Peyer's patch (tissue), 4 donors: Measurements from ENCODE around the gene NCOA3. TPM values are rescaled to one million over a fixed set of nuclear protein-coding genes. Genes with fewer than 3 reads are reported as not detected.
A peak's percentile ranks its signal among the peaks of the same experiment; 100 is the strongest.

Experiments used
- DNase-seq, 3 donors: peaks; one replicate each; pipeline ENCODE4 v3.0.0-alpha.2; 2017 to 2019
- H3K27ac ChIP-seq, 4 donors: fragments of 200-600 bp; sonication (generic); one replicate each; pipeline ENCODE4 v1.5.1; 2016 to 2019
- H3K27me3 ChIP-seq, 2 donors: fragments of 200-600 bp; sonication (generic); one replicate each; pipeline ENCODE4 v1.5.1; 2019
- H3K36me3 ChIP-seq, 3 donors: fragments of 200-600 bp; sonication (generic); one replicate each; pipeline ENCODE4 v1.5.1; 2016 to 2019
- H3K4me1 ChIP-seq, 4 donors: fragments of 200-600 bp; sonication (generic); one replicate each; pipeline ENCODE4 v1.5.1; 2016 to 2019
- H3K4me3 ChIP-seq, 4 donors: fragments of 200-600 bp; sonication (generic); 1 replicate in 3 of 4; 2 replicates in 1 of 4; pipeline ENCODE4 v1.5.1; 2016 to 2019; ENCODE audit warnings: mild to moderate bottlenecking in 1 of 4
- H3K9me3 ChIP-seq, 4 donors: fragments of 200-600 bp; sonication (generic); one replicate each; pipeline ENCODE4 v1.5.1; 2016 to 2019; ENCODE audit warnings: mild to moderate bottlenecking in 1 of 4
- CTCF ChIP-seq, 6 experiments: fragments of 450-650 bp in 4 of 6; fragments of 200-600 bp in 2 of 6; sonication (generic) in 1 of 6; IDR thresholded peaks; one replicate each; pipeline ENCODE4 v1.5.1; 2017 to 2019; ENCODE audit warnings: antibody characterized with exemption in 6 of 6, mild to moderate bottlenecking in 3 of 6, moderate library complexity in 1 of 6
- POLR2A ChIP-seq, 2 donors: fragments of 450-650 bp; IDR thresholded peaks; one replicate each; pipeline ENCODE4 v1.5.1; 2017; ENCODE audit warnings: antibody characterized with exemption in 2 of 2, mild to moderate bottlenecking in 2 of 2, moderate library complexity in 2 of 2
- total RNA-seq, 4 donors: library from RNA; depleted of rRNA; stranded (reverse); fragments of >200 nt; gene quantifications; one replicate each; pipeline ENCODE4 v1.1.0, GENCODE V29; 2016

NCOA3 gene
- total RNA-seq, 4 donors from 2014 or later = 17.9 to 99.9 (median 26.6) TPM

GRCh38 chr20:47568837-47569410 lies 67.2 kb downstream of the NCOA3 start:
- TF ChIP-seq CTCF (IDR thresholded peaks at IDR 0.05) (no peak), POLR2A (IDR thresholded peaks at IDR 0.05) (no peak)
- no peak overlapping the region for H3K4me3 ChIP-seq
- H3K4me1 ChIP-seq = peaks cover 0 to 26% (median 8%) of the 10 kb centered on the region in 4 donors
- H3K9me3 ChIP-seq = peaks cover 0 to 5% (median 0%) of the 10 kb centered on the region in 4 donors
- H3K27me3 ChIP-seq = no peaks in the 10 kb centered on the region
- no peaks in the 10 kb centered on the region for H3K36me3 ChIP-seq
- DNase-seq = no peak
- no peak overlapping the region for H3K27ac ChIP-seq

- H3K4me1 ChIP-seq = peaks cover 0 to 42% (median 16%) of the 10 kb centered on the region in 4 donors
Observed at GRCh38 chr20:47571426-47571825, 69.7 kb downstream of the NCOA3 start.

GRCh38 chr20:47572105-47572729 lies 70.5 kb downstream of the NCOA3 start:
- TF ChIP-seq CTCF (IDR thresholded peaks at IDR 0.05) (no peak), POLR2A (IDR thresholded peaks at IDR 0.05) (no peak)
- Histone ChIP-seq H3K4me1 (peaks cover 0 to 48% (median 17%) of the 10 kb centered on the region in 4 donors), H3K36me3 (no peaks in the 10 kb centered on the region), H3K27me3 (no peaks in the 10 kb centered on the region), H3K9me3 (peaks cover 0 to 5% (median 0%) of the 10 kb centered on the region in 4 donors), H3K27ac (peak overlapping the region in 1 of 4 donors; percentile 17), H3K4me3 (no peak overlapping the region)
- DNase-seq = no peak

More at GRCh38 chr20:47571426-47571825, 69.7 kb downstream of the NCOA3 start:
- Histone ChIP-seq H3K27ac (no peak overlapping the region), H3K36me3 (no peaks in the 10 kb centered on the region), H3K27me3 (no peaks in the 10 kb centered on the region), H3K9me3 (peaks cover 0 to 5% (median 0%) of the 10 kb centered on the region in 4 donors), H3K4me3 (no peak overlapping the region)
- DNase-seq = no peak
- no peak for TF ChIP-seq CTCF (IDR thresholded peaks at IDR 0.05)
- TF ChIP-seq POLR2A (IDR thresholded peaks at IDR 0.05) = no peak

GRCh38 chr20:47573559-47573958 lies 71.9 kb downstream of the NCOA3 start:
- Histone ChIP-seq H3K27ac (peak overlapping the region in 1 of 4 donors; percentile 27), H3K4me1 (peaks cover 0 to 48% (median 12%) of the 10 kb centered on the region in 4 donors), H3K27me3 (no peaks in the 10 kb centered on the region), H3K9me3 (peaks cover 0 to 5% (median 0%) of the 10 kb centered on the region in 4 donors), H3K36me3 (no peaks in the 10 kb centered on the region), H3K4me3 (no peak overlapping the region)
- TF ChIP-seq CTCF (IDR thresholded peaks at IDR 0.05) = no peak
- TF ChIP-seq POLR2A (IDR thresholded peaks at IDR 0.05) = no peak
- no peak for DNase-seq

GRCh38 chr20:47574616-47575364 lies 73.1 kb downstream of the NCOA3 start:
- Histone ChIP-seq H3K27ac (peak overlapping the region in 2 of 4 donors; percentile 46 to 65), H3K4me1 (peaks cover 0 to 52% (median 12%) of the 10 kb centered on the region in 4 donors), H3K9me3 (peaks cover 0 to 5% (median 0%) of the 10 kb centered on the region in 4 donors), H3K36me3 (no peaks in the 10 kb centered on the region), H3K4me3 (no peak overlapping the region), H3K27me3 (no peaks in the 10 kb centered on the region)
- DNase-seq = no peak
- TF ChIP-seq POLR2A (IDR thresholded peaks at IDR 0.05) (no peak), CTCF (IDR thresholded peaks at IDR 0.05) (no peak)
